ENCODE measurements around the gene CACNA1B. TPM values are rescaled to one million over a fixed set of nuclear protein-coding genes. Genes with fewer than 3 reads are reported as not detected.

Gene CACNA1B
- total and polyA plus RNA-seq, 9 of the 15 experiments (the other 6 are each of a cell fraction or from before 2014, with no cell fraction given), result 0.01 to 0.04 TPM; not detected in 7

DNA sequence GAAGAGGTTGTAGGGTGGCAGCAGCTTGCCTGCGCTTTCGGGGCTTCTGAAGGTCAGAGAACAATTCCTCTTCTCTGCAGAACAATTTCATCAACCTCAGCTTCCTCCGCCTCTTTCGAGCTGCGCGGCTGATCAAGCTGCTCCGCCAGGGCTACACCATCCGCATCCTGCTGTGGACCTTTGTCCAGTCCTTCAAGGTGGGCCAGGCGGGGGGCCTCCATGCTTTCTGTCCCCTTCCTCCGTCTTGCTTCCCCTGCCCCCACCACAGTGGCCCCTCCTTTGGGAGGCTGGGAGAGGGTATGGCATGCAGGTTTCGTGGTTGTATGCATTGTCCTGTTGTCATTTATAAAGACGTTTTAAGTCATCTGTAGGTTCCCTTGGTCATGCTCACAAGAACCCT, 195.8 kb downstream of the CACNA1B start (continued):
- TF ChIP-seq SP2 (IDR thresholded peaks at IDR 0.05; ENCODE audit: extremely low read depth, low read depth, low read length, poor library complexity, severe bottlenecking), result no peak
- no peak for TF ChIP-seq SOX6 (IDR thresholded peaks at IDR 0.05)
- TF ChIP-seq, protein P1, sequence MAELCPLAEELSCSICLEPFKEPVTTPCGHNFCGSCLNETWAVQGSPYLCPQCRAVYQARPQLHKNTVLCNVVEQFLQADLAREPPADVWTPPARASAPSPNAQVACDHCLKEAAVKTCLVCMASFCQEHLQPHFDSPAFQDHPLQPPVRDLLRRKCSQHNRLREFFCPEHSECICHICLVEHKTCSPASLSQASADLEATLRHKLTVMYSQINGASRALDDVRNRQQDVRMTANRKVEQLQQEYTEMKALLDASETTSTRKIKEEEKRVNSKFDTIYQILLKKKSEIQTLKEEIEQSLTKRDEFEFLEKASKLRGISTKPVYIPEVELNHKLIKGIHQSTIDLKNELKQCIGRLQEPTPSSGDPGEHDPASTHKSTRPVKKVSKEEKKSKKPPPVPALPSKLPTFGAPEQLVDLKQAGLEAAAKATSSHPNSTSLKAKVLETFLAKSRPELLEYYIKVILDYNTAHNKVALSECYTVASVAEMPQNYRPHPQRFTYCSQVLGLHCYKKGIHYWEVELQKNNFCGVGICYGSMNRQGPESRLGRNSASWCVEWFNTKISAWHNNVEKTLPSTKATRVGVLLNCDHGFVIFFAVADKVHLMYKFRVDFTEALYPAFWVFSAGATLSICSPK (IDR thresholded peaks at IDR 0.05; ENCODE audit: borderline replicate concordance), result no peak

DNA sequence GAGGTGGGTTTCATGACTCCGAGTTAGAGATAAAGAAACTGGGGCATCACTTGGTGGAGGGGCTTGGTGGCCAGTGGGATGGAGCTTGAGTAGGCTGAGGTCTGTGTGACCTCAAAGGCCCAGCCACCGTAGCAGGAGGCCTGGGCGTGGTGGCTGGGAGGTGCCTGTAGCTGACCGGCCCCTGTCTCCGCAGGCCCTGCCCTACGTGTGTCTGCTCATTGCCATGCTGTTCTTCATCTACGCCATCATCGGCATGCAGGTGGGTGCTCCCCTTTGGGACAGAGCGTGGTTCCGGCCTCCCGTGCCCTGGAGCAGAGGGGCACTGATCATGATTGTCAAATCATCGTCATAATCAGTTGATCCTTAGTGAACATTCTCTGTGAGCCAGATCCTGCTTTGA, 196.2 kb downstream of the CACNA1B start:
- Histone ChIP-seq H3K4me3 (no peak overlapping the region), H3K27me3 (ENCODE audit: control insufficient read depth in 2 of 2, insufficient read depth in 2 of 2, low read length in 2 of 2) (peaks cover 27 to 93% of the 10 kb centered on the region in 2 experiments), H2AFZ (ENCODE audit: low read depth, low read length) (no peak overlapping the region), H3K9ac (ENCODE audit: insufficient read depth in 1 of 2, low read depth in 2 of 2, low read length in 2 of 2) (no peak overlapping the region), H3K9me3 (replicated peaks; ENCODE audit: control insufficient read depth, insufficient read depth, low read depth, low read length) (no peaks in the 10 kb centered on the region), H3K27ac (ENCODE audit: extremely low read depth, low read depth, low read length) (no peak overlapping the region), H3K4me1 (replicated peaks in 1 of 2; ENCODE audit: control insufficient read depth in 2 of 2, insufficient read depth in 2 of 2, low read length in 2 of 2) (peaks cover 0 to 3% of the 10 kb centered on the region in 2 experiments; a peak in 1 of 5 replicates), H3K9me1 (ENCODE audit: control insufficient read depth, insufficient read depth, low read length) (no peaks in the 10 kb centered on the region), H3K36me3 (ENCODE audit: control insufficient read depth, insufficient read depth, low read length) (no peaks in the 10 kb centered on the region), H4K20me1 (replicated peaks; ENCODE audit: control insufficient read depth, insufficient read depth, low read length) (0 out of 2 replicates have a peak, but pooled peaks cover 4% of the 10 kb centered on the region), H3K4me2 (ENCODE audit: insufficient read depth, low read length) (no peak overlapping the region), H3K79me2 (ENCODE audit: control insufficient read depth, insufficient read depth, low read length) (no peaks in the 10 kb centered on the region)
- 5% methylated on average over 12 of the region's 12 CpGs for WGBS (ENCODE audit: insufficient coverage, low coverage, missing lambda C conversion rate)
- TF ChIP-seq ETS2 (tag; IDR thresholded peaks at IDR 0.05; ENCODE audit: borderline replicate concordance, poor library complexity, severe bottlenecking), result no peak
- CTCF ChIA-PET (ENCODE audit: low intra/inter-chr PET ratio), result no interaction called here
- intact Hi-C loops (cut with micrococcal nuclease) (no loop called here), in situ Hi-C loops (cut with MboI) (no loop called here)
- FAIRE-seq (no peak), ATAC-seq (peak; percentile 59; the same call in 2 of the 3 replicates), DNase-seq (ENCODE audit: extremely low read depth in 1 of 4, low spot score in 3 of 4) (no peak)
- POLR2A ChIA-PET, result interaction anchor here (0.7 kb wide), 1 partner anchor 666 kb away, joined by 3 read pairs; no protein-coding TSS in a partner anchor
- BruUV-seq (replicated peaks), result no TSS peak
